GM23248 (cell line): Measurements from ENCODE around the gene TTR.

ENCODE experiments used
- EZH2 ChIP-seq: fragments of 200-600 bp; sonication (generic); IDR thresholded peaks from 2 replicates; pipeline ENCODE4 v1.6.1; 2018; ENCODE audit warnings: antibody characterized with exemption, mild to moderate bottlenecking; ENCODE audit not compliant: insufficient read depth, poor library complexity, severe bottlenecking
- EZH2phosphoT487 ChIP-seq: fragments of 200-600 bp; sonication (generic); IDR thresholded peaks from 2 replicates; pipeline ENCODE4 v1.6.1; 2018; ENCODE audit warnings: antibody characterized with exemption, moderate library complexity, mild to moderate bottlenecking, low read depth; ENCODE audit not compliant: insufficient read depth

DNA sequence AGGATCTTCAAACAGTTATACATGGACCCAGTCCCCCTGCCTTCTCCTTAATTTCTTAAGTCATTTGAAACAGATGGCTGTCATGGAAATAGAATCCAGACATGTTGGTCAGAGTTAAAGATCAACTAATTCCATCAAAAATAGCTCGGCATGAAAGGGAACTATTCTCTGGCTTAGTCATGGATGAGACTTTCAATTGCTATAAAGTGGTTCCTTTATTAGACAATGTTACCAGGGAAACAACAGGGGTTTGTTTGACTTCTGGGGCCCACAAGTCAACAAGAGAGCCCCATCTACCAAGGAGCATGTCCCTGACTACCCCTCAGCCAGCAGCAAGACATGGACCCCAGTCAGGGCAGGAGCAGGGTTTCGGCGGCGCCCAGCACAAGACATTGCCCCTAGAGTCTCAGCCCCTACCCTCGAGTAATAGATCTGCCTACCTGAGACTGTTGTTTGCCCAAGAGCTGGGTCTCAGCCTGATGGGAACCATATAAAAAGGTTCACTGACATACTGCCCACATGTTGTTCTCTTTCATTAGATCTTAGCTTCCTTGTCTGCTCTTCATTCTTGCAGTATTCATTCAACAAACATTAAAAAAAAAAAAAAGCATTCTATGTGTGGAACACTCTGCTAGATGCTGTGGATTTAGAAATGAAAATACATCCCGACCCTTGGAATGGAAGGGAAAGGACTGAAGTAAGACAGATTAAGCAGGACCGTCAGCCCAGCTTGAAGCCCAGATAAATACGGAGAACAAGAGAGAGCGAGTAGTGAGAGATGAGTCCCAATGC lies 4.6 kb downstream of the TTR start:
- TF ChIP-seq EZH2: no peak
- no peak for TF ChIP-seq EZH2phosphoT487
